Breast epithelium (tissue), 3 donors: ENCODE results near the gene IFTAP.

Experiments used
- POLR2A ChIP-seq: fragments of 450-650 bp; IDR thresholded peaks from one replicate; pipeline ENCODE4 v1.6.1; 2016; ENCODE audit warnings: antibody characterized with exemption, mild to moderate bottlenecking, moderate library complexity
- POLR2AphosphoS5 ChIP-seq, 3 donors: sonication (generic); formaldehyde crosslinking; IDR thresholded peaks; one replicate each; pipeline ENCODE4 v1.6.1; 2017; ENCODE audit warnings: antibody characterized with exemption in 3 of 3
- TF ChIP-seq, protein P1 (sequence below), 3 donors: fragments of 450-650 bp; IDR thresholded peaks; one replicate each; pipeline ENCODE4 v1.5.1; 2016 to 2017; ENCODE audit warnings: antibody characterized with exemption in 3 of 3, mild to moderate bottlenecking in 3 of 3, moderate library complexity in 3 of 3

DNA sequence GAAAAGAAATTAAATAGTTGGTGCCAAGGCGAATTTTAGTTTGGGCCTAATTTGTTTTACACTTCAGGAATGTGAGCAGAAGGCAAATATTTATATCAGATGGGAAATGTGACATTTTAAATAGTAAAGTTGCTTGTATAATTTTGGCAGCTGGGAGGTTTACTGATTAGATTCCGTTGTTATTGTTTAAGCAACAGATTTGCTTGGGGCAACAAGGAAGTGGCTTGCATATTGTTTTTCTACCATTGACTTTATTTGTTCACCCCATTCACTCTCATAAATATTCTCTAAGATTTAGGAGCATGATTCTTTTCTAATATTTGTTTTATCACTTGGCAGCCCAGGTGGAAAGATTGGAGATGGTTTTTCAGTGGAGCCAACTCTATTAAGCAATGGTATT lies 44.3 kb downstream of the IFTAP start:
- TF ChIP-seq, protein P1, sequence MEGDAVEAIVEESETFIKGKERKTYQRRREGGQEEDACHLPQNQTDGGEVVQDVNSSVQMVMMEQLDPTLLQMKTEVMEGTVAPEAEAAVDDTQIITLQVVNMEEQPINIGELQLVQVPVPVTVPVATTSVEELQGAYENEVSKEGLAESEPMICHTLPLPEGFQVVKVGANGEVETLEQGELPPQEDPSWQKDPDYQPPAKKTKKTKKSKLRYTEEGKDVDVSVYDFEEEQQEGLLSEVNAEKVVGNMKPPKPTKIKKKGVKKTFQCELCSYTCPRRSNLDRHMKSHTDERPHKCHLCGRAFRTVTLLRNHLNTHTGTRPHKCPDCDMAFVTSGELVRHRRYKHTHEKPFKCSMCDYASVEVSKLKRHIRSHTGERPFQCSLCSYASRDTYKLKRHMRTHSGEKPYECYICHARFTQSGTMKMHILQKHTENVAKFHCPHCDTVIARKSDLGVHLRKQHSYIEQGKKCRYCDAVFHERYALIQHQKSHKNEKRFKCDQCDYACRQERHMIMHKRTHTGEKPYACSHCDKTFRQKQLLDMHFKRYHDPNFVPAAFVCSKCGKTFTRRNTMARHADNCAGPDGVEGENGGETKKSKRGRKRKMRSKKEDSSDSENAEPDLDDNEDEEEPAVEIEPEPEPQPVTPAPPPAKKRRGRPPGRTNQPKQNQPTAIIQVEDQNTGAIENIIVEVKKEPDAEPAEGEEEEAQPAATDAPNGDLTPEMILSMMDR (IDR thresholded peaks at IDR 0.05), result no peak
- TF ChIP-seq POLR2A, result no peak
- TF ChIP-seq POLR2AphosphoS5 (IDR thresholded peaks at IDR 0.05), result no peak
